Thoracic aorta (tissue), 2 donors: ENCODE measurements around the gene USP37. TPM values are rescaled to one million over a fixed set of nuclear protein-coding genes. Genes with fewer than 3 reads are reported as not detected.

Source experiments
- ATAC-seq: fragments of 150-250 bp; one replicate; pipeline ENCODE4 v1.8.0; 2017; ENCODE audit warnings: low read depth; ENCODE audit not compliant: insufficient number of reproducible peaks, low FRiP score
- DNase-seq: peaks from one replicate; pipeline ENCODE4 v3.0.0-alpha.2; 2020; ENCODE audit warnings: low spot score
- H3K27ac ChIP-seq, 2 donors: fragments of 200-600 bp; sonication (generic); 1 replicate in 1 of 2; 2 replicates in 1 of 2; pipeline ENCODE4 v1.5.1; 2016; ENCODE audit warnings: mild to moderate bottlenecking in 2 of 2, moderate library complexity in 2 of 2
- H3K27me3 ChIP-seq: fragments of 200-600 bp; sonication (generic); replicated peaks from 2 replicates; pipeline ENCODE4 v1.6.0; 2016; ENCODE audit warnings: mild to moderate bottlenecking; ENCODE audit not compliant: insufficient read depth
- H3K36me3 ChIP-seq: fragments of 200-600 bp; sonication (generic); one replicate; pipeline ENCODE4 v1.5.1; 2016
- H3K4me1 ChIP-seq, 2 donors: fragments of 200-600 bp; sonication (generic); 1 replicate in 1 of 2; 2 replicates in 1 of 2; pipeline versions ENCODE4 v1.5.1 to v1.6.0; 2016; ENCODE audit warnings: low read depth in 2 of 2, mild to moderate bottlenecking in 1 of 2; ENCODE audit not compliant: control insufficient read depth in 1 of 2
- H3K4me3 ChIP-seq: fragments of 200-600 bp; sonication (generic); 2 replicates; pipeline ENCODE4 v1.5.1; 2016; ENCODE audit warnings: mild to moderate bottlenecking
- H3K9me3 ChIP-seq: fragments of 200-600 bp; sonication (generic); 2 replicates; pipeline ENCODE4 v1.5.1; 2016
- total RNA-seq, 2 donors: library from RNA; depleted of rRNA; stranded (reverse); fragments of >200 nt; gene quantifications; one replicate each; pipeline versions ENCODE4 v1.1.0 to v1.2.3, GENCODE V29; 2016
- TF ChIP-seq, protein P1 (sequence below): fragments of 200-600 bp; sonication (generic); IDR thresholded peaks from one replicate; pipeline ENCODE4 v1.5.1; 2019; ENCODE audit warnings: antibody characterized with exemption

Gene USP37
- total RNA-seq, 2 donors from 2014 or later = 10.2 to 18.6 TPM

DNA sequence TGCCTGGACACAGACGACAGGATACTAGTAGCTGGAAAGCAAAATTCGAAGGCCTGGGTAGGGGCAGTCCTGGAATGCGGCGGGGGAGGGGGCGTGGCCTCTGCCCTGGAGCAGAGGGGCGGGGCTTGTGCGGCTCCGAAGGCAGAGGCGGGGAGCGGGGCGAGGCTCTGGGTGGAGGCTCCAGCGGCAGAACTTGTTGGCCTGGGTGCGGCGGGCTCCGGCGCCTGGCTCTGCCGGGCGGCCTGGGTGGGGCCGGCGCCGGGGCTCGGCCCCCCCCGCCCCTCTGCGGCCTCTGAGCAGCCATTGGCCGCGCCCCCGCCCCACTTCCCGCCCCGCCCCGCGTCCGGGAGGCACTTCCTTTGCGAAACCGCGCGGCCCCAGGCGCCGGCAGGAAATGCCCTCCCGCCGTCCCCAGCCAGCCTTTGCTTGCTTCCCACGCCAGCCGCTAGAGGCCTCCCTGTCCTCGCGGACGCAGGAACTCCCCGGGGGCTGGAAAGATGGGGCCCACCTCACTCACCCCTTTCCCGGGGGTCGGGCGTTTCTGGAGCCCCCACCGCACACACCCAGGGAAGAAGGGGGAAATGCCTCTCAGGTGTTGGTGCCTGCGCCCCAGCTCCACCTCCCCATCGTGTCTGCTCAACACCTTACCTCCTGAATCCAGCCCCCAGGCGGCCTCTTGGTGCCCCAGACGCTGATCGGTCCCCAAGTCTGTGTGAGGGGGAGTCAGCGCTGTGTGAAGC lies 161.8 kb downstream of the USP37 start:
- Histone ChIP-seq H3K9me3 (no peaks in the 10 kb centered on the region), H3K4me1 (peaks cover 12 to 54% of the 10 kb centered on the region in 2 donors), H3K4me3 (peak overlapping the region; percentile 69), H3K27me3 (no peaks in the 10 kb centered on the region), H3K36me3 (peaks cover 33% of the 10 kb centered on the region), H3K27ac (peak overlapping the region; percentile 83 to 89)
- peak; percentile 81 for ATAC-seq
- TF ChIP-seq, protein P1, sequence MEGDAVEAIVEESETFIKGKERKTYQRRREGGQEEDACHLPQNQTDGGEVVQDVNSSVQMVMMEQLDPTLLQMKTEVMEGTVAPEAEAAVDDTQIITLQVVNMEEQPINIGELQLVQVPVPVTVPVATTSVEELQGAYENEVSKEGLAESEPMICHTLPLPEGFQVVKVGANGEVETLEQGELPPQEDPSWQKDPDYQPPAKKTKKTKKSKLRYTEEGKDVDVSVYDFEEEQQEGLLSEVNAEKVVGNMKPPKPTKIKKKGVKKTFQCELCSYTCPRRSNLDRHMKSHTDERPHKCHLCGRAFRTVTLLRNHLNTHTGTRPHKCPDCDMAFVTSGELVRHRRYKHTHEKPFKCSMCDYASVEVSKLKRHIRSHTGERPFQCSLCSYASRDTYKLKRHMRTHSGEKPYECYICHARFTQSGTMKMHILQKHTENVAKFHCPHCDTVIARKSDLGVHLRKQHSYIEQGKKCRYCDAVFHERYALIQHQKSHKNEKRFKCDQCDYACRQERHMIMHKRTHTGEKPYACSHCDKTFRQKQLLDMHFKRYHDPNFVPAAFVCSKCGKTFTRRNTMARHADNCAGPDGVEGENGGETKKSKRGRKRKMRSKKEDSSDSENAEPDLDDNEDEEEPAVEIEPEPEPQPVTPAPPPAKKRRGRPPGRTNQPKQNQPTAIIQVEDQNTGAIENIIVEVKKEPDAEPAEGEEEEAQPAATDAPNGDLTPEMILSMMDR = peak; percentile 84
- DNase-seq = peak; percentile 89

DNA sequence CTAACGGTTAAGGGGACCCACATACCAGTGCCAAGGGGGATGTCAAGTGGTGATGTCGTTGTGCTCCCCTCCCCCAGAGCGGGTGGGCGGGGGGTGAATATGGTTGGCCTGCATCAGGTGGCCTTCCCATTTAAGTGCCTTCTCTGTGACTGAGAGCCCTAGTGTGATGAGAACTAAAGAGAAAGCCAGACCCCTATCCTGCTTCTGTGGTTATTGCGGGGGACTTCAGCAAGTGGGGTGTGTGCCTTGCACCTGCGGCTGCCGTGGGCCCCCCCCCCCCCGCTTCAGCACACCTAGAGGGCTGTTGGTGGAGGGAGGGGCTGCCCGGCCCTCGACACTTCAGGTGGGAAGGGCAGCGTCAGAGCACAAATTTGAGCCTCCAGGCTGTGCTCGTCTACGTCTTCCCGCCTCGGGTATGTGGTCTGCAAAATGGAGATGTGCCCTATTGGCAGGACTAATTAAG lies 162.4 kb downstream of the USP37 start:
- H3K4me1 ChIP-seq = peaks cover 16 to 59% of the 10 kb centered on the region in 2 donors
- DNase-seq (no peak), ATAC-seq (no peak)
- peaks cover 33% of the 10 kb centered on the region for H3K36me3 ChIP-seq
- TF ChIP-seq, protein P1 = no peak
- H3K27ac ChIP-seq = peak overlapping the region; percentile 67 to 76
- no peaks in the 10 kb centered on the region for H3K9me3 ChIP-seq
- no peaks in the 10 kb centered on the region for H3K27me3 ChIP-seq
- peak overlapping the region; percentile 58 for H3K4me3 ChIP-seq

DNA sequence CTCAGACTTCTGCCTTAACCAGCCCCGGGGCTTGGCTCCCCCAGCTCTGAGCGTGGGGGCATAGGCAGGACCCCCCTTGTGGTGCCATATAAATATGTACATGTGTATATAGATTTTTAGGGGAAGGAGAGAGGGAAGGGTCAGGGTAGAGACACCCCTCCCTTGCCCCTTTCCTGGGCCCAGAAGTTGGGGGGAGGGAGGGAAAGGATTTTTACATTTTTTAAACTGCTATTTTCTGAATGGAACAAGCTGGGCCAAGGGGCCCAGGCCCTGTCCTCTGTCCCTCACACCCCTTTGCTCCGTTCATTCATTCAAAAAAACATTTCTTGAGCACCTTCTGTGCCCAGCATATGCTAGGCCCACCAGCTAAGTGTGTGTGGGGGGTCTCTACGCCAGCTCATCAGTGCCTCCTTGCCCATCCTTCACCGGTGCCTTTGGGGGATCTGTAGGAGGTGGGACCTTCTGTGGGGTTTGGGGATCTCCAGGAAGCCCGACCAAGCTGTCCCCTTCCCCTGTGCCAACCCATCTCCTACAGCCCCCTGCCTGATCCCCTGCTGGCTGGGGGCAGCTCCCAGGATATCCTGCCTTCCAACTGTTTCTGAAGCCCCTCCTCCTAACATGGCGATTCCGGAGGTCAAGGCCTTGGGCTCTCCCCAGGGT lies 162.9 kb downstream of the USP37 start:
- TF ChIP-seq, protein P1 = no peak
- Histone ChIP-seq H3K27ac (peak overlapping the region; percentile 67 to 76), H3K4me1 (peaks cover 16 to 59% of the 10 kb centered on the region in 2 donors), H3K27me3 (no peaks in the 10 kb centered on the region), H3K36me3 (peaks cover 33% of the 10 kb centered on the region), H3K4me3 (peak overlapping the region; percentile 58), H3K9me3 (no peaks in the 10 kb centered on the region)
- DNase-seq (no peak), ATAC-seq (no peak)

DNA sequence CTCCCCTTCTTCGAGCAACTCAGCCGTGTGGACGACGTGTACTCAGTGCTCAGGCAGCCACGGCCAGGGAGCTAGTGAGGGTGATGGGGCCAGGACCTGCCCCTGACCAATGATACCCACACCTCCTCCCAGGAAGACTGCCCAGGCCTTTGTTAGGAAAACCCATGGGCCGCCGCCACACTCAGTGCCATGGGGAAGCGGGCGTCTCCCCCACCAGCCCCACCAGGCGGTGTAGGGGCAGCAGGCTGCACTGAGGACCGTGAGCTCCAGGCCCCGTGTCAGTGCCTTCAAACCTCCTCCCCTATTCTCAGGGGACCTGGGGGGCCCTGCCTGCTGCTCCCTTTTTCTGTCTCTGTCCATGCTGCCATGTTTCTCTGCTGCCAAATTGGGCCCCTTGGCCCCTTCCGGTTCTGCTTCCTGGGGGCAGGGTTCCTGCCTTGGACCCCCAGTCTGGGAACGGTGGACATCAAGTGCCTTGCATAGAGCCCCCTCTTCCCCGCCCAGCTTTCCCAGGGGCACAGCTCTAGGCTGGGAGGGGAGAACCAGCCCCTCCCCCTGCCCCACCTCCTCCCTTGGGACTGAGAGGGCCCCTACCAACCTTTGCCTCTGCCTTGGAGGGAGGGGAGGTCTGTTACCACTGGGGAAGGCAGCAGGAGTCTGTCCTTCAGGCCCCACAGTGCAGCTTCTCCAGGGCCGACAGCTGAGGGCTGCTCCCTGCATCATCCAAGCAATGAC lies 163.6 kb downstream of the USP37 start:
- Histone ChIP-seq H3K27ac (peak overlapping the region; percentile 67 to 76), H3K36me3 (peaks cover 33% of the 10 kb centered on the region), H3K4me3 (no peak overlapping the region), H3K9me3 (no peaks in the 10 kb centered on the region), H3K27me3 (no peaks in the 10 kb centered on the region), H3K4me1 (peaks cover 16 to 59% of the 10 kb centered on the region in 2 donors)
- TF ChIP-seq, protein P1 = no peak
- ATAC-seq (no peak), DNase-seq (no peak)

DNA sequence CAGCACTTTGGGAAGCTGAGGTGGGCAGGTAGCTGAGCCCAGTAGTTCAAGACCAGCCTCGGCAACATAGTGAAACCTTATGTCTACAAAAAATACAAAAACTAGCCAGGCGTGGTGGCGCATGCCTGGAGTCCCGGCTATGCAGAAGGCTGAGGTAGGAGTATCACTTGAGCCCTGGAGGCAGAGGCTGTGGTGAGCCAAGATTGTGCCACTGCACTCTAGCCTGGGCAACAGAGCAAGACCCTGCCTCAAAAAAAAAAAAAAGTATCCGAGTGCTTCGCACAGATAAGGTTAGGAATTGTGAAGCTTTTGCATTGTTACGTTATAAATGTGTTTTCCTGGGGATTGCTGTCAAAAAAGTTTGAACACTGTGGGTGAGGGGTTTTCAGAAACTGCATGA lies 164.3 kb downstream of the USP37 start:
- Histone ChIP-seq H3K27ac (no peak overlapping the region), H3K27me3 (no peaks in the 10 kb centered on the region), H3K4me3 (no peak overlapping the region), H3K4me1 (peaks cover 16 to 59% of the 10 kb centered on the region in 2 donors), H3K36me3 (peaks cover 33% of the 10 kb centered on the region), H3K9me3 (no peaks in the 10 kb centered on the region)
- TF ChIP-seq, protein P1 = no peak
- DNase-seq (no peak), ATAC-seq (no peak)
